NCI-H345 (cell line): Measurements from ENCODE around the gene TINAG.

Source experiments
- DNase-seq: peaks from one replicate; lab custom pipeline; 2025; lab: John Stamatoyannopoulos, UW

Gene TINAG

GRCh38 chr6:54431466-54431865, 123.2 kb downstream of the TINAG start:
- no peak for DNase-seq
